Measurements from ENCODE around the gene MTIF3.

GRCh38 chr13:27493981-27494380, 43.6 kb upstream of the MTIF3 start:
- TF ChIP-seq YY1 (IDR thresholded peaks at IDR 0.05; ENCODE audit: insufficient read depth, insufficient read length) (no peak), SUZ12 (IDR thresholded peaks at IDR 0.05; ENCODE audit: extremely low read depth, insufficient read depth, insufficient read length) (no peak)

All from NT2/D1 (cell line).